ENCODE measurements around the gene HCRTR1. TPM values are rescaled to one million over a fixed set of nuclear protein-coding genes. Genes with fewer than 3 reads are reported as not detected.

HCRTR1 gene
- polyA plus RNA-seq, 1 donor: 0.13 TPM

GRCh38 chr1:31650161-31651088, 32.9 kb downstream of the HCRTR1 start:
- no peak for DNase-seq

DNA sequence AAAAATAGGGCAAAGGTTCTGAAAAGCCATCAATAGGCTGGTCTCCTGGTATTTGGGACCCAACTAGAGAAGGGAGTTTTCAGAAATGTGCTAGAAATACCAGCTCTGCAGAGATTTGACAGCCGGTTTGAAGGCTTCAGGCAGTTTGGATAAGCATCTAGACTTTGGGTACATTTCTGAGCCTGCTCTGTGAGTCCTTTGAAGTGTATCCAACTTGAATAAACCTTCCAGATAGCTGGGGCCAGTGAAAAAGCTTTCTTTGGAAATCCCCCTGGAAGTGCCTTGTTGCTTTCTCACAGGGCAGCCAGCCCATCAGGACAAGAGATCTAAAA, 33.6 kb downstream of the HCRTR1 start:
- DNase-seq: no peak

DNA sequence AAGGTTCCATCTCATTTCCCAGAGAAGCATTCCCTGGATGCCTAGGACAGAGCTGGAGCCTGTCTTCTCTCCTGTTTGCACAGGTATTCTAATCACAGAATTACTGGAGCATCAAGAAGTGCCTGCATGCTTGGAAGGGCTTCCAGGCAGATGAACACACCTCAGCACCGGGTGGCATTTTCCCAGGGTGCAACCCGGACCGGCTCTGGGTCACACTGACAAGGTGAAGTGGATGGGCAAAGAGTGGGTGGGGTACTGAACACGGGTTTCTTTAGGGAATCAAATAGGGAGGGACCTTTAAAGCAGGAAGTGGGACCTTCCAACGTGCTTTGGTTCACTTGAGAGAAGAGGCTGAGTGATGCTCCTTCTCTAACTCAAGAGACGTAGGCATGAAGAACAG, 34.3 kb downstream of the HCRTR1 start:
- no peak for DNase-seq

DNA sequence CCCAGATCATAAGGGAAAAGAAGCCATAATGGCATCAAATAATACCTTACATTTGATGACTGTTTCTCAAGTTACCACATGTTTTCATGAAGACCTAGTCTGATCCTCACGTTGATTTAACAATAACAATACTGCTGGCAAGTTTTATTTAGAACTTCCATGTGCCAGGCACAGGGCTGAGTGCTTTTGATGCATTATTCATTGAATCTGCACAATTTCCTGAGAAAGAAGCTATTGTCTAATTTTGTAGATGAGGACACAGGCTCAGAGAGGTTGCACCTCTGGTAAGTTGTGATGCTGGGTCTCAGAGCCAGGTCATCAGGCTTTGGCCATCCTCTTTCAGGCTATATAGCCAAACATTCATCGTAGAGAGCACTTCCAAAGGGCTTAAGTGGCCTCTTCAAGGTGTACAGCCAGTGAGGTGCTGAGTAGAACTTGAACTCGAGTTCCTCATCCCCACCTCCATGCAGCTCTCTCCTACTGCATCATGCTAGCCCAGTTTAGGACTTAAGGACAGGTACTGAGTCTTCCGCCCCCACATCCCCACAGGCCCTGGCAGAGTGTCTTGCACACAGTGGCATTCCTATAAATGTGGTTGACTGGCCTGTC, 35.5 kb downstream of the HCRTR1 start:
- no peak for DNase-seq

GRCh38 chr1:31653717-31654473, 36.4 kb downstream of the HCRTR1 start:
- no peak for DNase-seq

GRCh38 chr1:31654474-31654776, 36.9 kb downstream of the HCRTR1 start:
- DNase-seq: no peak

DNA sequence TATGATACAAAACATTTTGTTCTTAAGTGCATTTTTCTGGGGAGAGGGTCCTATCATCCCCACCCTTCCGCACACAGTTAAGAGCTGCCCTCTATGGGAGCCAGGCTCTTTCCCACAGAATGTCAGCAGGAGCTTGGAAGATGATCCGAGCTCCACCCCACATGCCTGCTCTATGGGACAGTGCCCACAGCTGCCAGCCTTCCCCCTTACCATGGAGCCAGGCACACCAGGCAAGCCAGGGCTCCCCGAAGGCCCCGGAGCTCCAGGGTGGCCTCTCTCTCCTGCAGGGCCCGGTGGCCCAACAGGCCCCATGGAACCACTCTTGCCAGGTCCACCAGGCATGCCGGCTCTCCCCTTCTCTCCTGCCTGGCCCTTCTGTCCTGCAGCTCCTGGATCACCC, 37.6 kb downstream of the HCRTR1 start:
- no peak for DNase-seq

GRCh38 chr1:31655756-31656155, 38.3 kb downstream of the HCRTR1 start:
- no peak for DNase-seq

DNA sequence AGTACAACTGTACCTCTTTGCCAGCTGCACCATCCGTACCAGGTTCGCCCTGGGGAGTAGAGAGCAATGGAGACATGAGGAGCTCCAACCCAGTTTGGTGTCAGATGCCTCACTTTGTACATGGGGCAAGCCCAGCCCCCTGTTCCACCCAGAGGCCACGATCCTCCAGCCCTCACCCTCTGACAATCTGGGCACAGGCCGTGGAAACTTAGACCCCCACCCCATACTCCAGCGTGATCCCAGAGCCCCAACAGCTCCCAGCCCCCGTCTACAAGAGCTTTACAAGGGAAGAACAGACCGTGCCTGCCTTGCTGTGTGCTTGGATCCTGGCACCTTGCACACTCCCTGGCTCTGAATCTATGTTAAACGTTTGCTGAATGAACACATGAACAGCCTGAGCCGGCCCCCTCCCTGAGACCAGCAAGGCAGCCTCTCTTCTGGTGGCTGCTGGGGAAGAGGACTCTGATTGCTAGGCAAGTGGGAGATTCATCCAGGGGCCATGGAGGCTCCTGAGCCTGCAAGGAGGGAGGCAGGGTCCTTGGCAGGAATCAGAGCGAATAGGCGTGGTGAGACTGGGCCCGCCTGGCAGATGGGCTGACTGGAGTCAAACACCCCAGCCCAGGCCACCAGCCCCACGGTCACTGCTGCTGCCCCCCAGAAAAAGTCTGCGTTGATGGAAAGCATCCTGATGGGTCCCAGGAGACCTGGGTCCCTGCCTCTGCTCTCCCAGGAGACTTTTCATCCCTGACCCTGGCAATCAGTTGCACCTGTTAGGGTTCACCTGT, 39.7 kb downstream of the HCRTR1 start:
- no peak for DNase-seq

DNA sequence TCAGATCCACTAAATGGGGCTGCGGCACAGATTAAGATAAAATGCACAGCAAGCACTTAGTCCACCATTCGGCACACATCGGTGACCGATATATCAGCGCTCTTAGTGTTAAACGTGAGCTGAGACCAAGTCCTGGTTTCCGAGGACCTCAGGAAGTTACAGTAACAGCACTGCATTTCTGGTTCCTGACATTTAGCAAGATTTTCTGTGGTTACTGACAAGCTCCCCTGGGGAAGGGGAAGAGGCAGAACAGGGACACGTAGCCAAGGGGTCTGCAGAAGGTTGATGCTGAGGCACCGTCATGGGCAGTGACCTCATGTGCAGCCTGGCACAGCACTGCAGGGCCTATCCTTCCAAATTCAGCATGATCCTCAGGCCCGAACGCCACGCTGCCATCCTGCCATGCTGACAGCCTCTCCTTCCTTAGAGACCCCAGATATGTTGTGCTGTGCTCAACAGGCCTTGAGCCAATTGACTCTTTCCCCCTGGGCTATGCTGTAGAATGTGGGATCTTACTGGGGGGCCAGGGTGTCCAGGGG, 40.6 kb downstream of the HCRTR1 start:
- DNase-seq: no peak

DNA sequence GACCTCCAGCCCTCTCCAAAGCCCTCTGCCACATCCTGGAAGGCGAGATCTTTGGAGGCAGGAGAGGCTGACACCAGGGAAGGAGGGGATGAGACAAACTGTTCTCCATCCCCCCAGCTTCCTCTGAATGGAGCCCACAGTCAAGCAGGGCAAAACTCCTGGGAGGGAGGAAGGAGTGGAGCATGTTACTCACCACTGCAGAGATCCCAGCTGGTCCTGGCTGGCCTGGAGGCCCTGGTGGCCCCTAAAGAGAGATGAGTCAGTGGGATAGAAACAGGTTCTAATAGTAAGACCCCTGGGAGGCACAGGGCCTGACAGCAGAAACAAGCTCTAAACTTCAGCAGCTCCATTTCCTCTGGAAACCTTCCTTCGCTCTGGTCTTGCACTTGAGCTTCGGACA, 41.2 kb downstream of the HCRTR1 start:
- DNase-seq: no peak

GRCh38 chr1:31659889-31660288, 42.4 kb downstream of the HCRTR1 start:
- DNase-seq: no peak

DNA sequence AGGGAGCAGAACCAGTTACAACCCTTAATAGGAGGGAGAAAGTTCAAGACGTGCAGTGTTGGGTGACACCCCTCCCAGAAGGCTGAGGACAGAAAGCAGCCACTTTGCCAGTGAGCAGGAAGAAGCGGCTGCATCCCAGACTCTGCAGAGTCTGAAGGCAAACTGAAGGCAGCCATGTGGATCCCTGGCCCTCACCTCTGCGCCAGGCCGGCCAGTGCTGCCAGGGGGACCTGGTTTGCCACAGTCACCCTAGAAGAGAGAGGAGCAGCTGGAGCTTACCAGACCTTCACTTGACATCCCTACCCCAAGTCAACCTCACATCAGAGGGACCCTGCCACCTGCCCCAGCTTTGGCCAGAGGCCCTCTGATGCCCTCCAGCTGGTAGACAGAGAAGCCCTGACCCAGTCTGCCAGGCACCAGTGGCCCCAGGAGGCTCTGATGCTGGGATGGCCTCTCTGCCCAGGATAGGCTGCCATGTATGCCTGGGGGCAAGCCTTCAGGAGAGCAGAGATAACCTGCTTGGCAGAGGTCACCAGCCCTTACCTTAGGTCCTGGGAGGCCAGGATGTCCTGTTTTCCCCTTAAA, 43.5 kb downstream of the HCRTR1 start:
- DNase-seq: no peak

GRCh38 chr1:31661856-31662255, 44.4 kb downstream of the HCRTR1 start:
- no peak for DNase-seq

GRCh38 chr1:31662463-31662862, 45.0 kb downstream of the HCRTR1 start:
- DNase-seq: no peak

GRCh38 chr1:31663622-31664452, 46.3 kb downstream of the HCRTR1 start:
- DNase-seq: peak; percentile 50

GRCh38 chr1:31664528-31664927, 47.0 kb downstream of the HCRTR1 start:
- DNase-seq: no peak

DNA sequence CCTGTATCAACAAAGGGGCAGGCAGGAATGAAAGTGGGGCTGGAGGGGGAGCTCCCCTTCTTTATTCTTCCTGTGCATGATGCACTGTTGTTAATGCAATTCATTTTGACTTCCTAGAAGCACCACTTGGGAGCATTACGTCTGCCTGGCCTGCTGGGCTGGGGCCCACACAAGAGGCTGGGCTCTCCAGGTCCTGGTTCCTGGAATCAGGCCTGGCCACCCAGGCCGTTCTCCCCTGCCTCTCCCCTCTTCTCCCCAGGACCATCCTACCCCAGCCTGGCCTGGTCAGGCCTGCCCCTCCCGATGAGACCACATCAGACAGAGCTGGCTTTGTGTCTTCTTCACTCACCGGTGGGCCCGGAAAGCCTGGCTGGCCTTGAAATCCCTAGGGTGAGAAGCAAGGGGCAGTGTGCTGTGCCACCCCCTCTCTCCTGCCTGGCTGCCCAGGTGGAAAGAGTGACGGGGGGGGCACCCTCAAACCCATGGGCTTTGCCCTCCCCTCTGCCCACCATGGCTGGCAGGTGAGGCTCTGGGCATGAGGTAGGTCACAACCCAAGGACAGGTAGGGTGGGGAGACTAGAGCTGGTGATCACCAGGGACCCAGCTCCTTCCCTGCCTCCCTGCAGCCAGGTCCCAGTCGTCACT, 47.9 kb downstream of the HCRTR1 start:
- no peak for DNase-seq

GRCh38 chr1:31666263-31666963, 48.9 kb downstream of the HCRTR1 start:
- DNase-seq: no peak
